Stimulated activated CD4-positive, alpha-beta T cell treated with anti-CD3 and anti-CD28 coated beads, Interleukin-4, amount 100 ng/mL, for 48 hours (primary cell): ENCODE data around the gene SELENOM.

ENCODE experiments used
- DNase-seq, 2 donors: peaks; one replicate each; pipeline ENCODE4 v3.0.0-alpha.2; 2020; ENCODE audit warnings: low read depth in 2 of 2

Gene SELENOM

GRCh38 chr22:31091106-31091975, 16.0 kb downstream of the SELENOM start:
- no peak for DNase-seq

GRCh38 chr22:31090217-31091085, 16.9 kb downstream of the SELENOM start:
- no peak for DNase-seq

GRCh38 chr22:31089160-31090100, 17.9 kb downstream of the SELENOM start:
- DNase-seq, result no peak

- no peak for DNase-seq
Observed at GRCh38 chr22:31088233-31088986, 19.0 kb downstream of the SELENOM start.

DNA sequence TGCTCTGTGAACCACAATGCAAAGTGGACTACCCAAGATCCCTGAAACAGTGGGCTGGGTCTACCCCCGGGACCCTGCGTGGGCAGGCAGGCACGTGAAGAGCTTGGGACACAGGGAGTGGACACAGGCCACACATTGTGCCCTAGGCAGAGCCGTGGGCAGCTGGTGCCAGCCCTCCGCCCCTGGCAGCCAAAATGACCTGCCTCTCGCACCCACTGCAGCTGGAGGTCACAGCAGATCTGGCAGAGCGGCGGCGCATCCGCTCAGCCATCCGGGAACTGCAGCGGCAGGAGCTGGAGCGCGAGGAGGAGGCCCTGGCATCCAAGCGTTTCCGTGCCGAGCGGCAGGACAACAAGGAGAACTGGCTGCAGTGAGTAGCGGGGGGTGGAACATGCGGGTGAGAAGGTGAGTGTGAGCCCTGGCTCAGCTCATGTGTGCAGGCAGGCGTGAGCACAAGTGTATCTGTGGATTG, 19.6 kb downstream of the SELENOM start:
- no peak for DNase-seq

GRCh38 chr22:31086703-31087330, 20.6 kb downstream of the SELENOM start:
- no peak for DNase-seq

DNA sequence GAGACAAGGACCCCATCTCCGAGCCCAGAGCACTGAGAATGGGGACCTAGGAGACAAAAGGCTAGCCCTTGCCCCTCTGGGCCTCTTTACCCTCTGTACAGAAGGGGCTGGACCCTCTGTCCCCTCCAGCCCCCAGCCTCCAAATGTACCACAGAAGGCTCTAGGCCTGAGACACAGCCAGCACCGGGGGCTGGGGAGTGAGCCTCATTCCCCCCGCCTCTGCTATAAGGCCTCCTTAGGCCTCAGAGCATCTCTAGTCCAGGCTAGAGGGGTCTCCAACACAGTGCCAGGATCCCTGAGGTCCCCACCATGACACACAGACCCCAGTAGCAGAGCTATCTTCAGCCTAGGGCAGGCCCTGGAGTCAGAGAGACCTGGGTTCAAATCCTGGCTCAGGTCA, 21.4 kb downstream of the SELENOM start:
- no peak for DNase-seq

DNA sequence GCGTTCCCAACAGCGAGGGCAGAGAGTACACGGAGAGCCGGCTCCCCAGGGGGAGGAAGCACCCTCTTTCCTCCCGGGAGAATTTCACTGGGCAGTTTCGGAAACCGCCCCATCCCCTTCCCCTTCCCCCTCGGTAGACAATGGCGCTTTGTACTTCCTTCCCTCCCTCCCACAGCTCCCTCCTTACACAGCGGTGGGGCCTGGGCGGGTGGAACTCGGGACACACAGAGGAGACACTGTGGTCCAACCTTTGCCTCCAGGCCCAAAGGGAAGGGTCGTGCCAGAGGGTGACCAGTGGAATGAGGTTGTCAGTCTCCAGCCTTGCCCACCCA, 21.9 kb downstream of the SELENOM start:
- DNase-seq, result no peak

- peak; percentile 83 to 87 for DNase-seq
Observed at GRCh38 chr22:31084811-31085492, 22.4 kb downstream of the SELENOM start.

DNA sequence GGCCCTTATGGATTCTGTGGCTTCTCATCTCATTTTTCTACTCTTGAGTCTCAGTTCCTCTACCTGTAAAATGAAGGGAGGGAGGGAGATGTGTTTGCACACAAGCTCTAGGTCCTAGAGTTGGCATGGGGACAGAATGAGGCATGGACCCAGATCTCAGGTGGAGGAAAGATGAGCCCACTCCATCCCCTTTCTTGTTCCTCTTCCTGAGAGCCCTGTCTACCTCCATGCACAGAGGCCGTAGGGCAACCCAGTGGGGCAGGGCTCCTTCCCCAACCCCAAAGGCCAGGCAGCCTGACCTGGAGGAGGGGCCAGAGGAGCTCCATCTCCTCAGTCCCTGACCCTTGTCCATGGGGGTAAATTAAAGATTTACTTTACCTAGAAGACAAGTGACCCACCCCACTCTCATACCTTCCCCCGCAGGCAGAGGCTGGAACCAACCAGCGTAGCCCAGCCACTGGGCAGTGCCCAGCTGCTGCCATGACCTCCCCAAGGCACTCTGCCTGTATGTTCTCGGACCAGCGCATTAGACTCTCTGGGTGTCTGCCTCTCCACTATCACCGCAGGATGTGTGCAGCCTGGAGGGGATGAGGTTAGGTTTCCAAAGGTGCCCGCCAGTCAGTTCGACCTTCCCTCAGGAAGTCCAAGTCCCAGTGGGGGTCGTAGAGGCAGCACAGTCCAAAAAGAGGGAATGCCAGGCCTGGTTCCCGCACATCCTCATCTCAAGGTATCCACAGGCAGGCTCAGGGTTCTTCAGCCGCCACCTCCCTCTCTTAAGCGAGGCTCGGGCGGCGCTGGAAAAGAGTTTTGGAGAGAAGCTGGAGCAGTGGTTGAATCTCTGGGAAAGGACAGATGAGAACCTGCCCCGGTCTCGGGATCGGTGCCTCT, 23.2 kb downstream of the SELENOM start:
- no peak for DNase-seq

DNA sequence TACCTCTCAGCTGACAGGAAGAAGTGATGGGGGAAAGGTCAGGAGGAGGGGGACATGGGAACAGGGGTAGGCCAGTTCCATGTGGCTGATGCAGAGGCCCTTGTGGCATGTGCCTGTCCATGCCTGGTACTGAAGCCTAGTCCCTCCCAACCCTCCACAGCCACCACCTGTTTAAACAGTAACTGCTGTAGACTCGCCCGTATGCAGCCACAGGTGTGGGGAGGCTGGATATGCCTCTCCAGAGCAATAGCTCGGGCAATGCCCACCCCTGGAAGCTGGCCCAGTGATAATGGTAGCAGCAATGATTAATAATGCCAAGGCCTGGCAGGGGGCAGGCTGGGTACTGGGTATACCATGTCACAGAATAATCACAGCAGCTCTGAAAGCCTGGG, 24.0 kb downstream of the SELENOM start:
- DNase-seq, result no peak

GRCh38 chr22:31082606-31083376, 24.6 kb downstream of the SELENOM start:
- peak; percentile 65 to 76 for DNase-seq

DNA sequence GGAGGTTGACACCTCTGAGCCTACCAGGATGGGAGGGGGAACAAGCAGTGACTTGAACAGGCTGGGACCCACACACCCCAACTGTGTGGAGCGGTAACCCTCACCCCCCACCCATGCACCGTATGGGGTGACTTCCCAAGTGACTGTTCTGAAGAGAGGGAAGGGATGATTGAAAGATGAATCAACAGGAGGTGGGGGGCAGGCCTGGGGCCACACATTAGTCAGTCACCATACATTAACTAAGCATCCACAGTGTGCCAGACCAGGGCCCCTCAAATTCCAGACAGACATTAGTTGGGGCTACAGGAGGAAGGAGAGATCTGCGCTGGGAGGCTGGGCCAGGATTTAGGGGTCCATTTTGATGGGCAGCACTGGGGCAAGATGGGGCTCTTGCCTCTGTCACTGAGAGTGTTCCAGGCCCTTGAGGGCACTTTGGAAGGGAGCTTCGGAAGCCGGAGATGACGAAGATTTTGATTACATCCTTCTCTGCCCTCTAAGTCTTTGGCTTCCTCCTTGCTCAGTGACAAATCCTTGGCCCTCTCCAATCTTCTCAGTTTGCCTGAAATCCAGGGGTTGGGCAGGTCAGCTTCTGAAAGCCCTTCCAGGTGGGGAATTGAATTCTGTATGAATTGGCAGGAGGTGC, 25.3 kb downstream of the SELENOM start:
- no peak for DNase-seq

DNA sequence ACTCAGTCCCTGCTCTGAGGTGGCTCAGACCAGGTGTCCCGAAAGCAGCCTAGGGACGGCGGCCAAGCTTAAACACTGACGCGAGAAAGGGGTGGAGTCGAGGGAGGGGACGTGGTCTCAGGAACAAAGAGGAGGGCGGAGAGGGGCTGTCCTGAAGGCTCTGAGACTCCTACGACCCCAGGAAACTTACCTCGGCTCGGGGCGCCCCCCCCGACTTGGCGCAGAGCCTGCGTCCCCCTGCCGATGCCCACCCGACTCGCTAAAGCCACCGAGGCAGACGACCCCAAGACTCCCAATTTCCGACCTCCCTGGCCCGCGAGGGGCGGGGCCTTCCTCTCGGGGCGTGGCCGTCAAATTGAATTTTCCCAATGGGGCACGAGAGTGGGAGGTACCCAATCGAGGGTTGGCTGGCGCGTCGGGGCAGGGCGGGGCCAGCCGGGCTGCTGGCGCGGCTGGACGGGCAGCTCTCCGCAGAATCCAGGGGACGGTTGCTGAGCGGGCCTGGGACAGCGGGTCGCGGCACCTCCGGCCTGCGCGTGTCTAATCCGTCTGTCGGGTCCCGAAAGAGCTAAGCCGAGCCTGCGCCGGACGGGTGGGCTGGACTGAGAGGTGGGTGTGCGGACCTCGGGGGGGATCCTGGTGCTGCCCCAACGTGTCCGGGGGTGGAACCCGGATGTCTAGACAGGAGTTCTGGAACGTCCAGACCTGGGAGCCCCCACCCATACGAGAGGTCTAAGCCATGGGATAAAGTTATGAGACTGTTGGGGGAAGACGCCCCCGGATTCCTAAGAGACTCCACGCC, 26.3 kb downstream of the SELENOM start, which contains the start of gene SMTN:
TSS of gene SMTN (plus strand) at position 471 of the 802 bp plus-strand sequence. CDS start 1,941 bp downstream, outside the sequence.
- peak; percentile 81 to 89 for DNase-seq

DNA sequence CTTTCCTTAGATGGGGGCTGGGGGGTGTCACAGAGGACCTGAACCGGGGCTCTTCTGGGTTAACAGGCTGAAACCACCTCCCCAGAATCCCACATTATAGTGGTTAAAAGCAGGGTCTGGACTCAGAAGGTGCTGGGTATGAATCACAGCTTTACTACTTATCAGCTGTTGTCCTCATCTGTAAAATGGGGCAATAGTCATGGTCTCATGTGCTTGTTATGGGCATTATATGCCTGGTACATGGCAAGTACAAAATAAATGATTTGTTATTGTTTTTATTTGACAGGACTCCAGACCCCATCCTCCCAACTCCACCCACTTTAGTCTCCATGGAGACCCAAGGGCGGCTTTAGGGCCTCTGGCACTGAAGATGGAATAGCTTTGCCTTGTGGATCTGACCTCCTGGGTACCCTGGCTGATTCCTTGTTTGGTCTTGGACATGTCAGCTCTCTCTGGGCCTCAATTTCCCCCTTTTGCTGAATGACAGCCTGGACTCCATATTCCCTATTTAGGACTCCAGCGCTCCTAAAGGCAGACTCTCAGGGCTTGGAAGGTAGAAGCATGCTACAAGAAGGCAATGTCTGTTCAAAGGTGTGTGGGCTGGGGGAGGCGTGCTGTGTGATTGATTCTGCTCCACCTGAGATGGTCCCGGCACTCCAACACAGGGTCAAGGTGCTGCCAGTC, 27.1 kb downstream of the SELENOM start:
- DNase-seq, result no peak

DNA sequence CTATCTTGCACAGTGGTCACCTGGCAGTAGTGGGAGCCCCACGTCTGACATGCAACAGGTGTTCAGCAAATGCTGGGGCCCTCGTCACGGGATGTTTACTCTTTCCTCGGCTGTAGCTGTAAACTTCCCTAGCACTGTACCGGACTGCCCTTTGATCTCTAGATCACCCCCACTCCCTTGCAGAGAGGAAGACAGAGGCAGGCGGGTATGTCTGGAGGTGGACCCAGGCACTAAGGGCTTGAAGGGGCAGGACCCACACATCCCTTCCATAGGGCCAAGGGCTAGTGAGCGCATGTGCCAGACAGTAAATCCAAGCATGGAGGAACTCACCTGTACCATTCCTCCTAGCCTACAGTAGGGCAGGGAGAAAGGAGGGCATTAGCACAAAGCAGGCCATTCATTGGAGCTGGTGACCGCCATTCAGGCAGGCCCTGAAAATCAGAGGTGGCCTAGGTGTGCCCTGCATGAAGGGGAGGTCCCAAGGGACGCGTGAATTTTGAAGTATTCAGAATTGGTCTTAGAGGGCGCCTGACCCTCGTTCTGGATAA, 28.2 kb downstream of the SELENOM start:
- no peak for DNase-seq
